NCI-H146 treated with DMSO at 0.1 percent for 48 hours (cell line): Measurements from ENCODE around the gene IRGQ.
"Not testable (repeated sequence)": the region's sequence is repeated elsewhere in the genome, so short reads cannot be mapped to it uniquely, and the experiment has no call there.

ENCODE experiments used
- DNase-seq: peaks from one replicate; lab custom pipeline; 2025; ENCODE audit not compliant: unreplicated experiment; lab: John Stamatoyannopoulos, UW

The IRGQ gene, protein sequence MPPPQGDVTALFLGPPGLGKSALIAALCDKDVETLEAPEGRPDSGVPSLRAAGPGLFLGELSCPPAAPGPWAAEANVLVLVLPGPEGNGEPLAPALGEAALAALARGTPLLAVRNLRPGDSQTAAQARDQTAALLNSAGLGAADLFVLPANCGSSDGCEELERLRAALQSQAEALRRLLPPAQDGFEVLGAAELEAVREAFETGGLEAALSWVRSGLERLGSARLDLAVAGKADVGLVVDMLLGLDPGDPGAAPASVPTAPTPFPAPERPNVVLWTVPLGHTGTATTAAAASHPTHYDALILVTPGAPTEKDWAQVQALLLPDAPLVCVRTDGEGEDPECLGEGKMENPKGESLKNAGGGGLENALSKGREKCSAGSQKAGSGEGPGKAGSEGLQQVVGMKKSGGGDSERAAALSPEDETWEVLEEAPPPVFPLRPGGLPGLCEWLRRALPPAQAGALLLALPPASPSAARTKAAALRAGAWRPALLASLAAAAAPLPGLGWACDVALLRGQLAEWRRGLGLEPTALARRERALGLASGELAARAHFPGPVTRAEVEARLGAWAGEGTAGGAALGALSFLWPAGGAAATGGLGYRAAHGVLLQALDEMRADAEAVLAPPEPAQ

DNA sequence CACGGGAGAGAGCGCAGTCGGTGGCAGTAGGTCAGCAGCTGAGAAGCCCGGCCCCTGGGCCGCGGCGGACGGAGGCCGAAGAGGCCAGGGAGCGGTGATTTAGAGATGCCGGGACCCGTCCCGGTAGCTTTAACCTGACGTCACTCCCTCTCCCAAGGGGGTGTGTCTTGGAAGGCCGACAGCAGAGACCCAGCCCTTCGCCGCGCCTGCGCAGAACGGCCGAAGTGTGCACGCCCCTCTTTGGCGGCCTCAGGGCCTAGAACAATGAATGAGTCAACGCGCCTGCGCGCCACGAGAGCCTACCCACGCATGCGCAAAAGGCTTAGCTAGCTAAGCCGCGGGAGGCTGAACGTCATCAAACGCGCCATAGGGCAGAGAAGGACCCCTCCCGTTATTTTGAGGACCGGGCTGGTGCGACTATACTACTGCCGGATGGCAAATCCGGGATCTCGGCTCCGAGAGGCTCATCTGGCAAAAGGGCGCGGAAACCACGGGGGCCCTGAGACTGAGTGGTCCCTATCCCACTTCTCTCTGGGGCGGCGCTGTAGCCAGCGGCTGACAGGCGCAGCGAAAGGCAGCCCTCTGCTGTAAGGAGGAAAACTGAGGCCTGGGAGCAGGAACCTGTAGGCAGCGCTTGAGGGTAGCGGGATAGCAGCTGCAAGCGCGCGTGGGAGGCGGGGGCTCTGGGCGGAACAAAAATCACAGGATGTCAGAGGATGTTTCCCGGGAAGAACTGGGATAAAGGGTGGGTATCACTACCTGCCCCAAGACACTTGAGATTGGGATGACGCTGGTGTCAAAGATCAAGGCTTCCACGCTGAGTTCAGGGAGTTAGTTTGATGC is at the start of gene IRGQ, which contains the start of gene ZNF576:
Gene IRGQ (minus strand): TSS at position 136 of the 843 bp plus-strand sequence. CDS start 796 bp downstream, outside the sequence.
Gene ZNF576 (plus strand): TSS at position 597 of the 843 bp plus-strand sequence. CDS start 514 bp downstream, outside the sequence.
- peak; percentile 99 for DNase-seq

DNA sequence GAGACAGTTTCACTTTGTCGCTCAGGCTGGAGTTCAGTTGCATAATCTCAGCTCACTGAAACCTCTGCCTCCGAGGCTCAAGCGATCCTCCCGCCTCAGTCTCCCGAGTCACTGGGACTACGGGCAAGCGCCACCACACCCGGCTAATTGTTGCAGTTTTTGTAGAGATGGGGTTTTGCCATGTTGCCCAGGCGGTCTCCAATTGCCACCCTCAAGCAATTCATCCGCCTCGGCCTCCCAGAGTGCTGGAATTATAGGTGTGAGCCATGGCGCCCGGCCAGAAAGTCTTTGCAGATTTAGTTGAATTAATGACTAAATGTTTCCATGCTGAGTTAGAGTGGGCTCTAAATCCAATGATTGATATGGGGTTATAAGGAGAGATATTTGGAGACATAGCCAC is 48.2 kb upstream of the IRGQ start:
- no peak for DNase-seq

DNA sequence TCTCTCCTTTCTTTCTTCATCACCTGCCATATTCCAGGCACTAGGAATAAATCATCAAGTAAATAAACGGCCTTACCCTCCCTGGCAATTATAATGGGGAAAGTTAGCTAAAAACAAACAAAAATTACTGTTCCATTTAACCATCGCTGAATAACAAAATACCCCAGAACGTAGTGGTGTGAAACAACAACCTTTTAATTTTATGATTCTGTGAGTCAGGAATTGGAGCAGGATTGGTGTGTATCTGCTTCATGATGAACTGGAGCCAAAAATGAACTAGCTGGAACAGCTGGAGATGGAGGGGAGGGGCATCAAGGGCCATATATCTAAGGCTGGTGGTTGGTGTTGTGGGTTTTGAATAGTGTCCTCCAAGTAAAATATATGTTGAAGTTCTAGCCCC is 47.4 kb upstream of the IRGQ start:
- no peak for DNase-seq

DNA sequence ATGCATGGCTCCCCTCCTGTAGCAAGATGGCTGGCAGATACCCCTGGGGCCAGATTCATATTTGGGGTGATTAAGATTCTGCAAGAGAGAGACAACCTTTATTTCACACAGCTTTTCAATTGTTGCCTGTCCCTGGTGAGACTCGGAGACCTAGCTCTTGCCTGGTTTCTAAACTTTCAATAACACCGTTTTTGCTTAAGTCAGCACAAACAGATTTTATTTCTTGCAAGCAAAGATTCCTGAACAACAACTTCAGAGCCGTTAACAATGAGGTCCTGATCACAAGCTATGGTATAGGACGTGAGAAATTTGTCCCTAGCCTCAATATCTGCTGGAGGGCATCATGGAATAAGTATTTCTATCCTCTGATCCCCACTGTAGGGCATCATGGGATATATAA is 46.6 kb upstream of the IRGQ start:
- no peak for DNase-seq

DNA sequence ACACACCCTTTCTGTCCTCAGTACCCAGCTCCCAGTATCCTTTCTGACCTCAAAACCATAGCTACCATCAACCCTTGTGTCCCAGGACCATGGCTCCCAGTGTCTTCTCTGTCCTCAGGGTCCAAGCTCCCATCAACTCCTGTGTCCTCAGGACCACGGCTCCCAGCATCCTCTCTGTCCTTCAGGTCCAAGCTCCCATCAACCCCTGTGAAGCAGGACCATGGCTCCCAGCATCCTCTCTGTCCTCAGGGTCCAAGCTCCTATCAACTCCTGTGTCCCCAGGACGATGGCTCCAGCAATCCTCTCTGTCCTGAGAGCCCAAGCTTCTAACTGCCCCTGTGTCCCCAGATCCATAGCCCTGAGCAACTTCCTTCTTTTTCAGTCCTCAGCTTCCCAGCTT is 45.4 kb upstream of the IRGQ start:
- no peak for DNase-seq

DNA sequence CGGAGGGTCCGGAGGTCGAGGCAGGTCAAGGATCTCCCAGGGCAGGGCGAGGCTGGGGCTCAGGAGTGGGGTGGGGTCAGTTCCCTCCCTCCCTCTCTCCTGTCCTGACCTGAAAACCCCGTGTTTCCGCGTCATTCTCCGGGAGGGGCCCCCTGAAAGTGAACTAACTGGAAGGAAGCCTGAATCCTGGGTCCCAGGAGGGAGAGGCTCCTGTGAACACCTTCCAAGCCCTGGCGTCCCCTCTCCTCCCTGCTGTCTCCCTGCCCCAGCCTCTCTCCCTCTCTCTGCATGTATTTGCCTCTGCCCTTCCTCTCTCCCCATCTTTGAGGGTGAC is 44.5 kb upstream of the IRGQ start:
- DNase-seq = no peak

DNA sequence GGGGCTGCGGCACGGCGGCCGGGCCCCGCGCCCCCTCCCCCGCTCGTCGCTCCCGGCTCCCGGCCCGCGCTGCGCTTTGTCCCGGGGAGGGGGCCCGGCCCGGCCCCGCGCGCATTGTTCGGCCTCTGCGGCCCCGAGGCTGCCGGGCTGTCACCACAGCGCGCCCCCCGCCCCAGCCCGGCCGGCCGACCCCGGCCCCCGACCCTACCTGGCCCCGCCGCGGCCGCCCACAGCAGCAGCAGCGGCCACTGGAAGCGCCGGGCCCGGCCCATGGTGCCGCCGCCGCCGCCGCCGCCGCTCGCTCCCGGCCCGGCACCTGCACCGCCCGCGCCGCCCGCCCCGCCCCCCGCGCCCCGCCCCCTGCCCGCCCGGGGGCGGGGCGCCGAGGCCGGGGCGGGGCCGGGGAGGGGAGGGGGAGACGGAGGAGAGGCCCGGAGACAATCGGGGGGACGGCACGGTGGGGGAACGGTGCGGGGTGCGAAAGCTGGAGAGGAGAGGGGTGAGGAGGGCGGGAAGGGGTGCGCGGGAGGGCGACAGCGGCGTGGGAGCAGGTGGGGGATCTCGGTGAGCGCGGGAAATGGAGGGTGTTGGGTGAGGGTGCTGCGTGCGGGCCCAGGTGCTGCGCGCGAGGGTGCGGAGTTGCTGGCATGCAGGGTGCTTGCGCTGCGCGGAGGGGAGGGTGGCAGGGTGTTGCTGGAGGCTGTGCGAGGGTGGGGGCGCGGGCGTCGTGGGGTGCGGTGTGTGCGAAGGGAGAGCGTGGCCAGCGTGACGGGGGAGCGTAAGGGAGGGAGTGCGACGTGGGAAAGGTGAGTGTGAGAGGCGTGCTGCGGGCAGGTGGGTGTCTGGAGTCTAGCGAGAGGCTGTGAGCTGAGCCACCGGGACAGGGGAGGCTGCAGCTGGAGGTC is 43.8 kb upstream of the IRGQ start, which contains the start of gene CADM4:
Gene CADM4 (minus strand): TSS at position 332 of the 905 bp plus-strand sequence. CDS start 60 bp downstream, at position 272.
- DNase-seq = peak; percentile 27

DNA sequence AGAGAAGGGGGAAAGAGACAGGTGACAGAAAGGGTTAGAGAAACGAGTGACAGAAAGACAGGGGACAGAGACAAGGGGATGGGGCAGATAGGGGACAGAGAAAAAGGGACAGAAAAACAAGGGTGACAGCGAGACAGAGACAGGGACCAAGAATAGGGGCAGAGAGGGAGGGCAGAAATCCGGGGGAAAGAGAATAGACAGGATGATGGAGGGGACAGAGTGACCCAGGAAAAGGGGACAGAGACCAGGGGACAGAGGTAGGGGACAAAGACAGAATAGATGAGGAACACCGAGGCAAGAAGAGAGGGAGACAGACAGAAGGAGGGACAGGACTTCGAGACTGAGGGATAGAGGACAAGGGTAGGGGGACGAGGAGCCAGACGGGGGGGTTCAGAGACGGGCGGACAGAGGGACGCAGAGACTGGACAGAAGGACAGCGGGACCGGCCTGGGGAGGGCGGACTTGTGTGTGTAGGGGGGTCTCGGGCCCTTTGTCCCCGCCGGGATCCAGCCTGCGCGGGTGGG is 43.1 kb upstream of the IRGQ start:
- DNase-seq = no peak

DNA sequence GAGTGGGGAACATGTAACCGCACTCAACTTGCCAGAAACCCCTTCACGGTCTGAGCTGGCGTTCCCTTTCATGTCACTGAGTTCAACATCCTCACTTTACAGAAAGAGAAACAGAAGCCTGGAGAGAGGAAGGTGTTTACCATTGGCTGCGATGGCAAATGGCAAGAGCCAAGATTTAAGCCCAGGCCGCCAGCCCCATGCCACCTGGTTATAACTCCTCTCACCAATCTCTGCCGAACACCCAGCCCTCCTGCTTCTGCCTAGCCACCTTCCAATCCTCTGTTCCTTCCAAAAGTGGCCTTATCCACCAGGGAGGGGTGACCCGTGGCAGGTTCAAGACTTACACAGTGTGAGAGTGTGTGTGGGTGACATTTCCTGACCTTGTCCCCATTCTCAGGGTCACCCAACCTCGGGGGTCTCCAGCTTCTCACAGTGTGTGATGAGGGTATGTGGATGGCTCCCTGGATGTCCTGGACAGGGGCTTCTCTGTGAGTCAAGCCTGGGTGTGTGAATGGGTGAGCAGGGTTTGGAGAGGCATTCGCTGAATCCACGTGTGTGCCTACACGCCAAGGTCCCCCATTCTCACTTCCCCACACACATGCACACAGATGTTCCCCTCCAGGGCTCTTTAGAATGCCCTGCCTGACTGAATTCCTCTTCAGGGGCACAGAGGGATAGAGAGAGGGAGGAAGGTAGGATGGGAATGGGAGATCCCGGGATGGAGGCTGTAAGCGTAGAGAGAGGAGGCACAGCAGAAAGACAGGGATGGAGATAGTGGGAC is 42.5 kb upstream of the IRGQ start:
- DNase-seq = no peak

DNA sequence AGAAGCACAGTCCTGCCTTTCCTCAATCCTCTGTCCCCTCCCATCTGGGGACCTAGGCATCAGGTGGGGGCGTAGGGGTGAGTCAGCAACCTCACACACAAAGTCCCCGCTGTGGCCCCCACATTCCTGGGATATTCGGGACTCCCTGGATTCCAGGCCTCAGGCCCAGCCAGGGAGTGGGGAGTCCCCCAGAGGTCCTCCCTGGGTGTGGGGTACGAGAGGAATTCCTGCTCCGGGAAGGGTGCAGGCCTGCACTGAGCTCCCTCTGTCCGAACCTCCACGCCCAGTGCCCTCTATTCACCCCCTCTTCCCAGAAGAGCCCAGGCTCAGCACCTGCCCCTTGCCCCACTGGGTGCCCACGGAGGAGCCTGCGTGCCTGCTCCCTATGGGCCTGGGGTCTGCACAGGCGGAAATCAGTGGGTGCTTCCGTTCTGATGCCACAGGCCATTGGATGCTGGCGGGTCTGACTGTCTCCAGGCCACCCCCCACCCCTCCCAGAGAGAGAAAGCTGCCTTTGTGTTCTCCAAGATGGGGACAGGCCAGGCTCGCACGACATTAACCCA is 40.3 kb upstream of the IRGQ start:
- DNase-seq = no peak

DNA sequence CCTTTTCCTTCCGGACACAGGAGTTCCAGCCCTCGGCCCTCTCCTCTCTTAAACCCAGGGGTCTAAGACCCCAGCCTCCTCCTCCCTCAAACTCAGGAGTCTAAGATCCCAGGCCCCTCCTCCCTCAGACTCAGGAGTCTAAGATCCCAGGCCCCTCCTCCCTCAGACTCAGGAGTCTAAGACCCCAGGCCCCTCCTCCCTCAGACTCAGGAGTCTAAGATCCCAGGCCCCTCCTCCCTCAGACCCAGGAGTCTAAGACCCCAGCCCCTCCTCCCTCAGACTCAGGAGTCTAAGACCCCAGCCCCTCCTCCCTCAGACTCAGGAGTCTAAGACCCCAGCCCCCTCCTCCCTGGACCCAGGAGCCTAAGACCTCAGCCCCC is 39.6 kb upstream of the IRGQ start:
- not testable (repeated sequence) for DNase-seq

DNA sequence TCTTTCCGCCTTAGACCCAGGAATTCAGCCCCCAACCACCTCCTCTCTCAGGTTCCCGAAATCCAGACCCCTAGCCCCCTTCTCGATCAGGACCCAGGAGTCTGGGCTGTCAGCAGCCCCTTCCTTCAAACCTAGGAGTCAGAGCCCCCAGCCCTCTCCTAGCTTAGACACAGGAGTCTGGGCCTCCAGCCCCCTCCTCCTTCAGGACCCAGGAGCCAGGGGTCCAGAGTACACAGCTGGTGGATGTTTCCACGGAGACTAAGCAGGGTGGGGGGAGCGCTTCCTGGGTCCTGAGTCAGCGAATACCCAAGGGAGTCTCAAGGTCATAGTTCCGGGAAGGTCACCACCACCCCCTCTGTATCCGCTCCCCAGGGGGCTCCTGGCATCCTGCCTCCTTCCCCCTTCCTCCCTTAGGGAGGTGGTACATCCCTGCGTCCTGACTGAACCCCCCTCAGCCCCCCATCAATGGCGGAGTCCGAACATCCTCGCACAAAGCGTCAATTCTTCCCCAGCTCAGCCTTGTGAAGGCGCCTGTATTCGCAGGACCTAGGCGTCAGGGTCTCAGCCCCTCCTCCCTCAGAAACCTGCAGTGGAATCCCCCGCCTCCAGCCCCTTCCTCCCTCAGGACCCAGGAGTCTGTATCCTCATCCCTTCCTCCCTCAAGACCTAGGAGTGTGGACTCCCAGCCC is 39.1 kb upstream of the IRGQ start:
- no peak for DNase-seq

DNA sequence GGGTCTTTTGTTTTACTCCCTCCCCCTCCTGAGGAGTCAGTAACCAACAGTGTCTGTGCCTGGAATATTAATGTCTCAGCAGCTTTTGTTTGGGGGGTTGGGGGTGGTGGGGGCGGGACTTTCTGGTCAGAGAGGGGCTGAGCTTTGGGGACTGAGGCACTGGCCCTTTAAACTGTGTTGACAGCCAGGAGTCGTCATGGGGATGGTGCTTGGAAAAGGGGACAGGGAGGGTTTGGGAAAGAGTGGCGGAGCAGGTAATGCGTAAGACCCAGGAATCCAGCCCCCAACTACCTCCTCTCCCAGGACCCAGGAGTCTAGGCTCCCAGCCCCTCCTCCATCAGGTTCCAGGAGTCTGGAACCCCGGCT is 38.6 kb upstream of the IRGQ start:
- DNase-seq = no peak

DNA sequence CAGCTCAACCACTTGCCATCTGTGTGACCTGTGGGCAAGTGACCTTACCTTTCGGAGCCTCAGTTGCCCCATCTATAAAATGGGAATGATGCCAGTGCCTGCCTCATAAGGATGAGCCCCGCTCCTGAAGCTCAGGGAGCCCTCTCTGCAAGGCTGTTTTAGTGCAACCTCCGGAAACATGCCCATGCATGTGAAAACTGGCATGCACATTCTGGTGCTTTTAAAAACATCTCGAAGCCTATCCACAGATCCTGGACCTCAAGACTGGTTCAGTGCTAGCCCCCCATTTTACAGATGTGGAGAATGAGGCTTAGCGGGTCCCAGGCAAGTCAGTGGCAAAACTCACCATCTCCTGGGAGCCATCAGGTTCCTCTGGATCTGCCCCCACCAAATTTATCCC is 38.1 kb upstream of the IRGQ start:
- DNase-seq = no peak

DNA sequence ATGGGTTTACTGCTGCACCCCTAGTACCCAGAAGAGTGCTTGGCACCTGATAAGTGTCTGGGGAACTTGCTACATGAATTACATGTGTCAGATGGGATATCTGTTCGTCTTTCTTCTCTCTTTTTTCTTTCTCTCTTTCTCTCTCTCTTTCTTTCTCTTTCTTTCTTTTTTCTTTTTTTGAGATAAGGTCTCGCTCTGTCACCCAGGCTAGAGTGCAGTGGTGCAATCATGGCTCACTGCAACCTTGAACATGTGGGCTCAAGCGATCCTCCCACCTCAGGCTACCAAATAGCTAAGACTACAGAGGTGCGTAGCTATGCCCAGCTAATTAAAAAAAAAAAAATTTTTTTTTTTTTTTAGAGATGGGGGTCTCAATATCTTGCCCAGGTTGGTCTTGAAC is 37.6 kb upstream of the IRGQ start:
- DNase-seq = no peak

DNA sequence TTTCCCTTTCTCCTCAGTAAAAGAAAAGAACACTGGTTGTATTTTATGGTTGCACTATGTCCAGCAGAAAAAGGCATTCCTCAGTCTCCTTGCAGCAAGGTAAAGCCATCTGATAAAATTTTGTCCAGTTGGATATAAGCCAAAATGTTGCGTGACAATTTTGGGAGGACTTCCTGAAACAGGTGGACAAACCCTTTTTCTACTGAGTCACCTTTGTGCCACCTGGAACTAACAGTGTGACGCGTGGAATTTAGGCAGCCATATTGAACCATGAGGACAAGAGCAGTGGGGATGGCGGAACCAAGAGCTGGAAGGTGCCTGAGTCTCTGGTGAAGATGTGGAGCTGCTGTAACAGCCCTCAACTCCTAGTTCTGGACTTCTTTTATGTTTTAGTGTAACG is 35.6 kb upstream of the IRGQ start:
- DNase-seq = no peak

DNA sequence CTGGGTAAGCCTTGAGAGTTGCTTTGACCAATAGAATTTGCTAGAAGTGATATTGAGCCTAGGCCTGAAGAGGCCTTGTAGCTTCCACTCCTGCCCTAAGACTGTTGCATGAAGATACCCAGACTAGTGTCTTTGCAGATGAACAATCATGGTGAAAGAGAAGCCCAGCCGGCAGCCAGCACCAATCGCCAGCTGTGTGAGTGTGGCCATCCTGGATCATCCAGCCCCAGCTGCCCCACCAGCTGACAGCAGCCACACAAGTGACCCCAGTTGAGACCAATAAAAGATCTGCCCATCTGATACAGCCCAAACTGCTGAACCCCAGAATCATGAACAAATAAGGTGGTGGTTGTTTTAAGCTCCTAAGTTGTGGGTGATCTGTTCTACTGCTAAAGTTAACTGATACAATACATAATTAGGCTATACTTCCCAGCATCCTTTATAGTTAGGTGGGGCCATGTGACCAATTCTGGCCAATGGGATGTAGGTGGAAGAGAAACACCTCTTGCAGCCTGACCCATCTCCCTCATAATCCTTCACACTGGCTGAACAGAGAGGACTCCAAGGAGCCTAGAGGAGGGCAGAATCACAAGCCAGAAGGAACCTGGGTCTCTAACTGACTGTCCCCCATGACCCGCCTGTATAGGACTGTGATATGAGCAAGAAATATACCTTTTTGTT is 32.9 kb upstream of the IRGQ start:
- DNase-seq = no peak

DNA sequence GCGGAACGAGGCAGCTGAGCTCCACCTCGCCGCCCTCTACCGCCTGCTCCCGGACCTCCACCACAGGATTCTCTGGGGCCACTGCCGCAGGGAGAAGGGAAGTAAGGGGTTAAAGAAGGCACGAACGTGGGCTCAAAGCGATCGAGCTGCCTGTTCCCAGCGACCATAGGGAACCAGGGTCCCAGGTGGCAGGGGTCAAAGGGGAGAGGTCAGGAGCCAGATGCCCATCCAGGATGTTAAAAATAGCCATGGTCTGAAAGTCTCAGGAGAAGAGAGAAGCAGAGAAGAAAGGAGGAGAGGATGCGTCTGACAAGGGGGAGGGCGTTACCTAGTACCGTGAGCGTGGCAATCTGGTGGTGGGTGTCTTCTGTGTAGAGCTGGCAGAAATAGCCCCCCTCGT is 30.9 kb upstream of the IRGQ start:
- no peak for DNase-seq
